ENCODE results near the gene CTBP2.

CTBP2 gene

GRCh38 chr10:124977161-124977560, 183.2 kb downstream of the CTBP2 start:
- no peak for DNase-seq (ENCODE audit: low read depth in 2 of 2)

DNA sequence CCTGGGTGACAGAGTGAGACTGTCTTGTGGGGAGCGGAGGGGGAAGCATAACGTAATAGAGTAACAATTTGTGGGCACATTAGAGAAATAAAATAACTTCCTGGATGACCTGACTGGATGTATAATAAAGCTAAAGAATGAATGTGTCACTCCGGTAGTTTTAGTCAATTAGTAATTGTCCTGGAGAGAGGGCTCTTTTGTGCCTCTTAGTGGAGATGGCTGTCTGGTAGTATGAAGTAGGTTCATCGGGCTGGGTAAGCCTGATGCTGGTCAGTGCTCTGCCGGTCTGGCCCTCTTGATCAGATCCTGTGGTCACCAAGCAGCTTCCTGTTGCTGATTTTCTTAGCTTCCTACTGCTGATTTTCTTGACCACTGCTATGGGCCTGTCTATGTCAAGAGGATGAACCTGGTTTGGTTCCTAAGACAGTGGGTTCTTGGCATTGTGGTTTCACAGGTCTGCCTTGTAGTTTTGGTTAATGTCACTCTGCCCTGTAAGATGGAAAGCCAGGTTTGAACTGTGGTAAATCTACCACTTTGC, 184.3 kb downstream of the CTBP2 start:
- no peak for DNase-seq (ENCODE audit: low read depth in 2 of 2)

GRCh38 chr10:124974131-124974530, 186.2 kb downstream of the CTBP2 start:
- DNase-seq (ENCODE audit: low read depth in 2 of 2) = no peak

- DNase-seq (ENCODE audit: low read depth in 2 of 2) = no peak
These were observed 187.7 kb downstream of the CTBP2 start for GRCh38 chr10:124972637-124973036.

DNA sequence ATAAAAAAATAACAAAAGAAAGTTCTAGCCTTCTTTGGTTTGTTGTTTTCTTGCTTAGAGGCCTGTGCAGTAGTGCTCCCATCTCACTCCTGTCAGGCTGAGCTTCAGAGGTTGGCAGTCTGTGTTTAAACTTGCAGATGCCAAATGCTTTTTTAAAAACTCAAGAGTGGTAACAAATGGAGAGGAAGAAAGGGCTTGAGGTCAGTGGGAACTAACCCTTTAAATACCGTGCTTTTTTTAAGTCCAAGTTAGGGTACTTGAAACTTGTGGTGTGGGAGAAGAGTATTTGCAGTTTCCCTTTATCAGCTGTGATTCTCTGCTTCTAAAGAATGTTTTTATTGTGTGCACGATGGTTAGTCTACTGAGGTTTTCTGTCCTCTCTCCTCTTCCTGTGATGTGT, 189.1 kb downstream of the CTBP2 start:
- no peak for DNase-seq (ENCODE audit: low read depth in 2 of 2)

DNA sequence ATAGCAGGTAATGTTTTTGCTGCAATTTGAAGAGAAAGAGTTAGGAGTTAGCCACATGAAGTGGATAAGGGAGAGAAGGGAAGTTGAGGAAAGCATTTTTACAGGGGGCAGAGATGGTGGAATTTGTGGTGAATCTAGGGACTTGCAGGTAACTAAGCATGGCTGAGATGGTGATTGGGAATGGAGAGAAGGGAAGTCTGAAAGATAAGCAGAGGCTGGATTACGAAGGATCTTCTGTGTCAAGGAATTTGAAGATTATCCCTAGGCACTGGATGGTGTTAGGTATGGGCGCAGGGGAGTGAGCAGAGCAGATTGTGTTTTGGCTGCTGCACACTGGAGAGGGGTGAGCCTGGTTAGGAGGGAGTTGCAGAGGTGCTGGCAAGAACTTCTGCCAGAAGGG, 193.1 kb downstream of the CTBP2 start:
- DNase-seq (ENCODE audit: low read depth in 2 of 2) = no peak

DNA sequence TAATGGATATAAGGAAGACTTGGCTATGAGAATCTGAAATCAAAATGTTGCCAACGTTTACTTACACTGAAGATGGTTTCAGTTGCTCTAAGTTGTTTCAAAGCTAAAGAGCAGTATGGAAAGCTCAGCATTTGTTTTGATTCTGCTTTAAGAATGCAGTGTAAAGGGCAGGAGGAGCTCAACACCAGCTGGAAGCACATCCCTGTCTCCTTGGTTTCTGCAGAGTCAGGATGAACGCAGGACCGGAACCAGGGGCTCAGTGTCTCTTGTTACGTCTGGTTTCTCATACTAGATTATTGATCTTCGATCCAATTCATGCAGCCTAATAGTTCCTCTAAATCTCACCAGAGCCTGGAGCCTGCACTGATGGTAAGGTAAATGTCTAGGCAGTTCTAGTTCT, 194.4 kb downstream of the CTBP2 start:
- no peak for DNase-seq (ENCODE audit: low read depth in 2 of 2)

GRCh38 chr10:124963866-124964720, 196.3 kb downstream of the CTBP2 start:
- DNase-seq (ENCODE audit: low read depth in 2 of 2) = no peak

DNA sequence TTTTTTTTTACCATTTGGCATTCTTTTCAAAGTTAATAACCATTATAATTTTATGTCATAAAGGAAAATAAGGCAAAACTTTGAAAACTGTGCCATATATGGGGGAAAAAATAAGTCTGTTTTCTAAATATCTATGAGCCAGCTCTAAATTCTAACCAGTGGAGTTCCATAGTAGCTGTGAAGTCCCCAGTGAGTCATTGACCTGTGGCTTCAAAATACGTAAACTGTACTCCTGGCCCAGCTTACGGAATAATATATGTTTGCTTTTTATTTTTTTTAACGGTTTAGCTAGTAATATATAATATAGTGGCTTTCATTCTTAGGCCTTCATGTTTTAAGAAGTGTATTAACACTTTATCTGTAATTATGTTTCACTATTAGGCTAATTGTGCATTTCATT, 197.9 kb downstream of the CTBP2 start:
- DNase-seq (ENCODE audit: low read depth in 2 of 2) = no peak

DNA sequence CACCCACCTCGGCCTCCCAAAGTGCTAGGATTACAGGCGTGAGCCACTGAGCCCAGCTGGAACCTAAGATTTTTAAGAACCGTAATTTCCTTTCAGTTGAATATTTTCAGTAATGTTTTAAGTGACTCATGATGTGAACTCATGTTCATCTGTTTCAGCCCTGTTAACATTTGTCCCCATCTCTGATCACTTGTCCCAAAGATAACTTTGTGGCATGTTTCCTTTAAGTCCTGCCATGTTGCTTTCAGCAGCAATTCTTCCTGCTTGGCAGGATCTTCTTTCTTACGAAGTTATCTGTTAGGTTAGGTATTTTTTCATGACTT, 199.2 kb downstream of the CTBP2 start:
- no peak for DNase-seq (ENCODE audit: low read depth in 2 of 2)

DNA sequence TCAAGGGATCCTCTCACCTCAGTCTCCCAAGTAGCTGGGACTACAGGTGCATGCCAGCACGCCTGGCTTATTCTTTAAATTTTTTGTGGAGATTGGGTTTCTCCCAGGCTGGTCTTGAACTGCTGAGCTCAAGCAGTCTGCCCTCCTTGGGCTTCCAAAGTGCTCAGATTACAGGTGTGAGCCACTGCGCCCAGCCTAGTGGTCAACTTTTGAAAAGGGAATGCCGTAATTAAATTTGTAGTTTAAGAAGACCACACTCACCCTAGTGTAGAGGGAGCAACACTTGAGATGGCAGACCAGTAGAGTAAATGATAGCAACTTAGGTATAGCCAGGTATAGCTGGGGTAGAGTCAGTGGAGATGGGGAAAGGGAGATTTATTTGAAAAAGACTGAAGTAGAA, 200.8 kb downstream of the CTBP2 start:
- DNase-seq (ENCODE audit: low read depth in 2 of 2) = no peak

GRCh38 chr10:124957404-124957947, 202.9 kb downstream of the CTBP2 start:
- no peak for DNase-seq (ENCODE audit: low read depth in 2 of 2)

DNA sequence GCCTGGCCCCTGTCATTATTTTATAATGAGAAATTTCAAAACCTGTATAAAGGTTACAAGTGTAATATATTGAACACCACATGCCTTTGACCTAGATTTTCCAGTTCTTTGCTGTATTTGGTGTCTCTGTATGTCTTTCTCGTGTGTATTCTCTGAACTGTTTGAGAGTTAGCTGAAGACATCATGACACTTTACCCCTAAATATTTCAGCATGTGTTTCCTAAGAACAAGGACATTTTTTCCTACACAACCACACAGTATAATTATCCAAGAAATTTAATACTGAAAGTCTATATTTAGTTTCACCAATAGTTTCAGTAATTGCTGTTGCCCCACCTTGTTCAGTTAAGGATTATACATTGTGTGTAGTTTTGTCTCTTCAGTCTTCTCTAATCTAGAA, 203.6 kb downstream of the CTBP2 start:
- no peak for DNase-seq (ENCODE audit: low read depth in 2 of 2)

DNA sequence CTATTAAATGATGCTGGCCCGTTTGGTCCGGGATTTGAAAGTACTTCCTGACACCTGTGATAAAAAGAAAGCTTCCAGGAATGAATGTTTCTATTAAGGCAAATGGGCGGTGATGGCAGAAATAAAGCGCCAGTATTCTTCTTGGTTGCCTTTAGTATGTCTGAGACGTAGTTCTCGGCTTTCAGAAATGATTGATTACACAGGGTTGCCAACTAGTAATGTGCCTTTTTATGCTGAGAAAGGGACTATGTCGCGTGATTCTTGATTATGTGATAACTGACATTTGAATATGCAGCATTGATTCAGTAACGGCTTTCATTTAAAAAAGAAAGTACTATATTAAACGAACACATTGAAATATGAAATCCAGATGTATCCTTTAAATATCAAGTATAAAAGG, 204.5 kb downstream of the CTBP2 start:
- DNase-seq (ENCODE audit: low read depth in 2 of 2) = no peak

DNA sequence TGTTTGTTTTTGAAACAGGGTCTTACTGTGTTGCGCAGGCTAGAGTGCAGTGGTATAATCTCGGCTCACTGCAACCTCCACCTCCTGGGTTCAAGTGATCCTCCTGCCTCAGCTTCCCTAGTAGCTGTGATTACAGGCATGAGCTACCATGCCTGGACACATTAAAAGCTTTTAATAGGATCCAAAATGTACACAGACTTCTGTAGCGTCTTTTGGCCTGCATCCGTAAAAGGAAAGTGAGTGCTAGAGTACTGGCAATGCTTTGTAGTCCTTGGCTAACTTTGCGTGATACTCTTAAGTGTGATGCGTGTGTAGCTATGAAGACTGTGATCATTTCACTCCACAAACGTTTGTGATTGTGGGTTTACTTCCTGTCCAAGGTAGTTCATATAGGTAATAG, 205.1 kb downstream of the CTBP2 start:
- no peak for DNase-seq (ENCODE audit: low read depth in 2 of 2)

- DNase-seq (ENCODE audit: low read depth in 2 of 2) = no peak
These were observed 206.9 kb downstream of the CTBP2 start for GRCh38 chr10:124953421-124953820.

DNA sequence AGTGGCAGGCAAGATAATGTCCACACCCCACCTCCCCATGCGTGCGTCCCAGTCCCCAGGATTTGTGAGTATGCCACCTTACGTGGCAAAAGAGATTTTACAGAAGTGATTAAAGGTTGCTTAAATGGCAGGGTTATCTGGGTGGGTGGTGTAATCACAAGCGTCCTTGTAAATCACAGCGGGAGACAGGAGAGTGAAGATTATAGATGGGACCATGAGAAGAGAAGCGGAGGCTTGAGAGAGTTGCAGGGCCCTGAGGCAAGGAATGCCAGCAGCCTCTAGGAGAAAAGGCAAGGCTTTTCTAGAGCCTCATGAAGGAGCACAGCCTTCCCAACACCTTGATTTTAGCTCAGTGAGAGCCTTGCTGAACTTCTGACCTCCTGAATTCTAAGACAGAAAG, 208.2 kb downstream of the CTBP2 start:
- no peak for DNase-seq (ENCODE audit: low read depth in 2 of 2)

GRCh38 chr10:124949543-124949942, 210.8 kb downstream of the CTBP2 start:
- no peak for DNase-seq (ENCODE audit: low read depth in 2 of 2)

DNA sequence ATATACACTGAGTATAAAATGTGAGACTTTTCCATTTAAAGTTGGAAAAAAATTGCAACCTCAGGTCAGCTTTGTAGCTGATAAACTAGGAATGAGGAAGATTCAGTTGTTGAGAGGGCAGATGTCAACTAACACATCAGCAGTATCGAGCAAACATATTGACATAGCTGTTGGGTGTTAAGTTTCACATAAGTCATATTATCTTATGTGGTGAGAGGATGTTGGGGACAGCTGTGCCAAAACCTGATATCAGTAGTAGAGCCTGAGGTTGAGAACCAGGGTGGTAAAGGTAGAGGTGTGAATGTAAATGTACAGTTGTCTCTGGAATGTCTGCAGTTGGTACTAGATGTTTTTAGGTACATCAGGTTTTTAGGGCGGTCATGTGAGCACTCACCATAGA, 213.4 kb downstream of the CTBP2 start:
- no peak for DNase-seq (ENCODE audit: low read depth in 2 of 2)

DNA sequence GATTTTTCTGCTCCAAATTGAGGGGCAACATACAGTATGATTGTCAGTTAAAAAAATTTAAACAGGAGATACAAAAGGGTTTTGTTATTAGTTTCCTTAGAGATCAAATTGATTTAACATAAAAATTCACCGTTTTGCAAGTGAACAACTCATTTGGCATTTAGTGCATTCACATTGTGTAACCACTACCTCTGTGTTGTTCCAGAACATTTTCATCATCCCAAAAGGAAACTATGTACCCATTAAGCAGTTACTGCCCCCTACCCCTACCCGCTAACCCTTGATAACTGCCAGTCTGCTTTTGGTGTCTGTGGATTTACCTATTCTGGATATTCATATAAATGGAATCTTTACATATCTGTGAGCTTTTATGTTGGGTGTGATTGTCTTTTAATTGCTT, 215.4 kb downstream of the CTBP2 start:
- DNase-seq (ENCODE audit: low read depth in 2 of 2) = no peak

GRCh38 chr10:124943301-124944092, 216.9 kb downstream of the CTBP2 start:
- DNase-seq (ENCODE audit: low read depth in 2 of 2) = no peak

- DNase-seq (ENCODE audit: low read depth in 2 of 2) = no peak
These were observed 217.8 kb downstream of the CTBP2 start for GRCh38 chr10:124942317-124943169.
